NT2/D1 (cell line): ENCODE measurements around the gene XPR1.

Experiments
- SUZ12 ChIP-seq: IDR thresholded peaks from 2 replicates; pipeline ENCODE4 v1.6.1; 2011; ENCODE audit not compliant: insufficient read length, insufficient read depth; ENCODE audit errors: extremely low read depth
- YY1 ChIP-seq: IDR thresholded peaks from 2 replicates; pipeline ENCODE4 v1.6.1; 2011; ENCODE audit not compliant: insufficient read length, insufficient read depth
- ZNF274 ChIP-seq: IDR thresholded peaks from 2 replicates; pipeline ENCODE4 v1.6.1; 2011; ENCODE audit warnings: mild to moderate bottlenecking, low read depth, low read length

GRCh38 chr1:180720753-180721152 is 88.9 kb downstream of the XPR1 start:
- TF ChIP-seq YY1, result no peak
- TF ChIP-seq SUZ12, result no peak
- no peak for TF ChIP-seq ZNF274
